Measurements from ENCODE around the gene ATE1.
"Not testable (repeated sequence)": the region's sequence is repeated elsewhere in the genome, so short reads cannot be mapped to it uniquely, and the experiment has no call there.

ATE1 gene

GRCh38 chr10:121947343-121948330 is 19.8 kb upstream of the ATE1 start:
- H3K36me3 ChIP-seq (ENCODE audit: insufficient read depth, low read length): no peaks in the 10 kb centered on the region
- H3K9ac ChIP-seq (ENCODE audit: low read depth, low read length): no peak overlapping the region
- H3K4me1 ChIP-seq (ENCODE audit: insufficient read depth, low read length): peaks cover 13% of the 10 kb centered on the region
- no peaks in the 10 kb centered on the region for H3K9me3 ChIP-seq (ENCODE audit: control insufficient read depth, insufficient read depth, low read length)

- H3K4me1 ChIP-seq (ENCODE audit: insufficient read depth, low read length): peaks cover 6% of the 10 kb centered on the region; the same call in 1 of the 2 replicates
- H3K9me3 ChIP-seq (ENCODE audit: control insufficient read depth, insufficient read depth, low read length): no peaks in the 10 kb centered on the region
- no peak overlapping the region for H3K9ac ChIP-seq (ENCODE audit: low read depth, low read length)
- no peaks in the 10 kb centered on the region for H3K36me3 ChIP-seq (ENCODE audit: insufficient read depth, low read length)
These were observed 15.1 kb upstream of the ATE1 start for GRCh38 chr10:121942749-121943416.

- H3K9ac ChIP-seq (ENCODE audit: low read depth, low read length): no peak overlapping the region
- H3K4me1 ChIP-seq (ENCODE audit: insufficient read depth, low read length): no peaks in the 10 kb centered on the region
- H3K36me3 ChIP-seq (ENCODE audit: insufficient read depth, low read length): no peaks in the 10 kb centered on the region
- H3K9me3 ChIP-seq (ENCODE audit: control insufficient read depth, insufficient read depth, low read length): no peaks in the 10 kb centered on the region
These were observed 13.7 kb upstream of the ATE1 start for GRCh38 chr10:121941532-121941931.

GRCh38 chr10:121936295-121936694 is 8.5 kb upstream of the ATE1 start:
- no peaks in the 10 kb centered on the region for H3K4me1 ChIP-seq (ENCODE audit: insufficient read depth, low read length)
- no peaks in the 10 kb centered on the region for H3K36me3 ChIP-seq (ENCODE audit: insufficient read depth, low read length)
- H3K9me3 ChIP-seq (ENCODE audit: control insufficient read depth, insufficient read depth, low read length): no peaks in the 10 kb centered on the region
- no peak overlapping the region for H3K9ac ChIP-seq (ENCODE audit: low read depth, low read length)

GRCh38 chr10:121935702-121936101 is 7.9 kb upstream of the ATE1 start:
- H3K4me1 ChIP-seq (ENCODE audit: insufficient read depth, low read length): no peaks in the 10 kb centered on the region
- no peaks in the 10 kb centered on the region for H3K9me3 ChIP-seq (ENCODE audit: control insufficient read depth, insufficient read depth, low read length)
- H3K9ac ChIP-seq (ENCODE audit: low read depth, low read length): no peak overlapping the region
- H3K36me3 ChIP-seq (ENCODE audit: insufficient read depth, low read length): no peaks in the 10 kb centered on the region

- H3K4me1 ChIP-seq (ENCODE audit: insufficient read depth, low read length); H3K9ac ChIP-seq (ENCODE audit: low read depth, low read length): not testable (repeated sequence)
These were observed 2.6 kb upstream of the ATE1 start for GRCh38 chr10:121930268-121931085.

GRCh38 chr10:121929585-121930267 is 1.9 kb upstream of the ATE1 start:
- H3K36me3 ChIP-seq (ENCODE audit: insufficient read depth, low read length); H3K9me3 ChIP-seq (ENCODE audit: control insufficient read depth, insufficient read depth, low read length); H3K9ac ChIP-seq (ENCODE audit: low read depth, low read length); H3K4me1 ChIP-seq (ENCODE audit: insufficient read depth, low read length): not testable (repeated sequence)

More at GRCh38 chr10:121930268-121931085, 2.6 kb upstream of the ATE1 start:
- H3K36me3 ChIP-seq (ENCODE audit: insufficient read depth, low read length); H3K9me3 ChIP-seq (ENCODE audit: control insufficient read depth, insufficient read depth, low read length): not testable (repeated sequence)

GRCh38 chr10:121928528-121928884 is 675 bp upstream of the ATE1 start:
- Histone ChIP-seq H3K4me1 (ENCODE audit: insufficient read depth, low read length) (no peaks in the 10 kb centered on the region), H3K9ac (ENCODE audit: low read depth, low read length) (peak overlapping the region; percentile 99), H3K36me3 (ENCODE audit: insufficient read depth, low read length) (no peaks in the 10 kb centered on the region), H3K9me3 (ENCODE audit: control insufficient read depth, insufficient read depth, low read length) (no peaks in the 10 kb centered on the region)

- H3K9me3 ChIP-seq (ENCODE audit: control insufficient read depth, insufficient read depth, low read length): no peaks in the 10 kb centered on the region
- H3K36me3 ChIP-seq (ENCODE audit: insufficient read depth, low read length): 0 out of 2 replicates have a peak, but pooled peaks cover 3% of the 10 kb centered on the region
- no peaks in the 10 kb centered on the region for H3K4me1 ChIP-seq (ENCODE audit: insufficient read depth, low read length)
- H3K9ac ChIP-seq (ENCODE audit: low read depth, low read length): peak overlapping the region; percentile 99
These were observed 452 bp downstream of the ATE1 start for GRCh38 chr10:121927318-121927840.

- H3K9me3 ChIP-seq (ENCODE audit: control insufficient read depth, insufficient read depth, low read length): no peaks in the 10 kb centered on the region
- no peaks in the 10 kb centered on the region for H3K4me1 ChIP-seq (ENCODE audit: insufficient read depth, low read length)
- peak overlapping the region; percentile 99 for H3K9ac ChIP-seq (ENCODE audit: low read depth, low read length)
- H3K36me3 ChIP-seq (ENCODE audit: insufficient read depth, low read length): 0 out of 2 replicates have a peak, but pooled peaks cover 3% of the 10 kb centered on the region
These were observed 1.0 kb downstream of the ATE1 start for GRCh38 chr10:121926671-121927317.

- Histone ChIP-seq H3K9me3 (ENCODE audit: control insufficient read depth, insufficient read depth, low read length) (no peaks in the 10 kb centered on the region), H3K36me3 (ENCODE audit: insufficient read depth, low read length) (0 out of 2 replicates have a peak, but pooled peaks cover 3% of the 10 kb centered on the region), H3K4me1 (ENCODE audit: insufficient read depth, low read length) (no peaks in the 10 kb centered on the region), H3K9ac (ENCODE audit: low read depth, low read length) (no peak overlapping the region)
These were observed 1.7 kb downstream of the ATE1 start for GRCh38 chr10:121926157-121926556.

- no peaks in the 10 kb centered on the region for H3K9me3 ChIP-seq (ENCODE audit: control insufficient read depth, insufficient read depth, low read length)
- H3K9ac ChIP-seq (ENCODE audit: low read depth, low read length): no peak overlapping the region
- H3K36me3 ChIP-seq (ENCODE audit: insufficient read depth, low read length): peaks cover 3% of the 10 kb centered on the region; the same call in 1 of the 2 replicates
- peaks cover 4% of the 10 kb centered on the region; the same call in 1 of the 2 replicates for H3K4me1 ChIP-seq (ENCODE audit: insufficient read depth, low read length)
These were observed 6.4 kb downstream of the ATE1 start for GRCh38 chr10:121921238-121921931.

GRCh38 chr10:121919666-121920065 is 8.2 kb downstream of the ATE1 start:
- Histone ChIP-seq H3K9me3 (ENCODE audit: control insufficient read depth, insufficient read depth, low read length) (no peaks in the 10 kb centered on the region), H3K9ac (ENCODE audit: low read depth, low read length) (no peak overlapping the region), H3K4me1 (ENCODE audit: insufficient read depth, low read length) (peaks cover 4% of the 10 kb centered on the region; the same call in 1 of the 2 replicates), H3K36me3 (ENCODE audit: insufficient read depth, low read length) (peaks cover 3% of the 10 kb centered on the region; the same call in 1 of the 2 replicates)
